Endothelial cell of umbilical vein (primary cell): Measurements from ENCODE around the gene B4GALT5. TPM values are rescaled to one million over a fixed set of nuclear protein-coding genes. Genes with fewer than 3 reads are reported as not detected.
A peak's percentile ranks its signal among the peaks of the same experiment; 100 is the strongest.

Source experiments
- BruUV-seq: library from RNA; stranded (reverse); fragments of 400-500 nt; replicated peaks from 2 replicates; lab custom pipeline; 2021; lab: Mats Ljungman, UMichigan
- CTCF ChIA-PET: fragments of 300-600, 350-600 bp; sonication (Branson Sonifier 250); formaldehyde crosslinking; loops from one replicate; lab custom pipeline; 2021; ENCODE audit warnings: antibody characterized with exemption, inconsistent platforms; lab: Charles Lee
- POLR2A ChIA-PET: fragments of 300-600, 350-600 bp; sonication (Branson Sonifier 250); formaldehyde crosslinking; loops from one replicate; lab custom pipeline; 2021; ENCODE audit warnings: antibody characterized with exemption, inconsistent platforms; lab: Charles Lee
- DNase-seq: peaks from one replicate; pipeline ENCODE4 v3.0.0-alpha.2; 2011; ENCODE audit warnings: low read depth, low spot score
- FAIRE-seq: peaks from 2 replicates; lab custom pipeline; 2011; peaks lifted over from hg19 to GRCh38; lab: Jason Lieb, UNC
- H2AFZ ChIP-seq: 2 replicates; pipeline ENCODE4 v1.6.0; 2012; ENCODE audit warnings: low read depth, low read length, control low read depth, inconsistent platforms
- H3K27ac ChIP-seq: 2 replicates; pipeline ENCODE4 v1.5.1; 2011; ENCODE audit warnings: low read depth, mild to moderate bottlenecking, control low read depth, low read length, moderate library complexity; ENCODE audit not compliant: insufficient read depth
- H3K27me3 ChIP-seq, 2 experiments: 2 replicates each; pipeline versions ENCODE4 v1.6.0 to v1.6.1; 2011; ENCODE audit warnings: low read length in 2 of 2, mixed read lengths in 1 of 2; ENCODE audit not compliant: control insufficient read depth in 2 of 2, insufficient read depth in 2 of 2
- H3K36me3 ChIP-seq, 2 experiments: 2 replicates in 1 of 2; 3 replicates in 1 of 2; pipeline ENCODE4 v1.5.1; 2011; ENCODE audit warnings: low read length in 2 of 2, mild to moderate bottlenecking in 1 of 2, moderate library complexity in 1 of 2; ENCODE audit not compliant: control insufficient read depth in 2 of 2, insufficient read depth in 2 of 2; ENCODE audit errors: extremely low read depth in 1 of 2
- H3K4me1 ChIP-seq: 3 replicates; pipeline ENCODE4 v1.5.1; 2011; ENCODE audit warnings: mild to moderate bottlenecking, low read length; ENCODE audit not compliant: control insufficient read depth, insufficient read depth; ENCODE audit errors: extremely low read depth
- H3K4me2 ChIP-seq: 2 replicates; pipeline ENCODE4 v1.6.1; 2011; ENCODE audit warnings: low read length, control low read depth, mixed read lengths; ENCODE audit not compliant: insufficient read depth
- H3K4me3 ChIP-seq, 3 experiments: fragments of 200-600 bp in 1 of 3; sonication (generic), shearing (Covaris generic) in 1 of 3; replicated peaks in 1 of 3; 2 replicates each; pipeline ENCODE4 v1.5.1; 2011 to 2016; ENCODE audit warnings: control low read depth in 3 of 3, low read length in 3 of 3, mild to moderate bottlenecking in 2 of 3, inconsistent platforms in 1 of 3, low read depth in 1 of 3, moderate library complexity in 1 of 3; ENCODE audit not compliant: insufficient read depth in 1 of 3
- H3K79me2 ChIP-seq: 2 replicates; pipeline ENCODE4 v1.6.0; 2012; ENCODE audit warnings: low read length, inconsistent platforms; ENCODE audit not compliant: control insufficient read depth, insufficient read depth
- H3K9ac ChIP-seq: replicated peaks from 2 replicates; pipeline ENCODE3; 2011; ENCODE audit warnings: low read length, control low read depth; ENCODE audit not compliant: insufficient read depth; ENCODE audit errors: extremely low read depth
- H3K9me1 ChIP-seq: replicated peaks from 3 replicates; pipeline ENCODE4 v1.6.0; 2011; ENCODE audit warnings: mild to moderate bottlenecking, low read length; ENCODE audit not compliant: control insufficient read depth, insufficient read depth; ENCODE audit errors: extremely low read depth
- H3K9me3 ChIP-seq: replicated peaks from 2 replicates; pipeline ENCODE4 v1.5.1; 2012; ENCODE audit warnings: low read length, inconsistent platforms; ENCODE audit not compliant: control insufficient read depth, insufficient read depth
- H4K20me1 ChIP-seq: replicated peaks from 2 replicates; pipeline ENCODE3; 2011; ENCODE audit warnings: mild to moderate bottlenecking, low read length; ENCODE audit not compliant: control insufficient read depth, insufficient read depth; ENCODE audit errors: extremely low read depth
- CTCF ChIP-seq, 2 donors: IDR thresholded peaks; 1 replicate in 1 of 2; 2 replicates in 1 of 2; pipeline ENCODE4 v1.5.1; 2011; ENCODE audit warnings: low read length in 2 of 2, mild to moderate bottlenecking in 2 of 2, moderate library complexity in 2 of 2, control low read depth in 1 of 2, inconsistent platforms in 1 of 2, low read depth in 1 of 2; ENCODE audit not compliant: insufficient read depth in 1 of 2; ENCODE audit errors: extremely low read depth in 1 of 2
- EZH2 ChIP-seq: IDR thresholded peaks from 2 replicates; pipeline ENCODE4 v1.6.1; 2012; ENCODE audit warnings: borderline replicate concordance, low read depth, mild to moderate bottlenecking, moderate library complexity, low read length, inconsistent platforms; ENCODE audit not compliant: severe bottlenecking
- FOS ChIP-seq: IDR thresholded peaks from 2 replicates; pipeline ENCODE4 v1.6.1; 2011; ENCODE audit warnings: mild to moderate bottlenecking, low read length, moderate library complexity, borderline replicate concordance; ENCODE audit not compliant: insufficient read depth
- GATA2 ChIP-seq: IDR thresholded peaks from 2 replicates; pipeline ENCODE4 v1.7.0; 2011; ENCODE audit warnings: low read depth, mild to moderate bottlenecking, moderate library complexity, mixed read lengths, low read length; ENCODE audit not compliant: insufficient read length, insufficient read depth
- JUN ChIP-seq: IDR thresholded peaks from 2 replicates; pipeline ENCODE4 v1.6.1; 2011; ENCODE audit warnings: borderline replicate concordance, low read depth; ENCODE audit not compliant: insufficient read length, insufficient read depth
- MYC ChIP-seq: IDR thresholded peaks from one replicate; pipeline ENCODE4 v1.6.1; 2011; ENCODE audit warnings: mild to moderate bottlenecking, low read depth, low read length
- POLR2A ChIP-seq: IDR thresholded peaks from 2 replicates; pipeline ENCODE4 v1.6.1; 2012; ENCODE audit warnings: low read depth, mild to moderate bottlenecking, control low read depth, low read length
- POLR2AphosphoS5 ChIP-seq: IDR thresholded peaks from 2 replicates; pipeline ENCODE4 v1.6.1; 2012; ENCODE audit warnings: low read depth, mild to moderate bottlenecking, control low read depth, low read length, moderate library complexity; ENCODE audit not compliant: insufficient read depth
- dilution Hi-C: fragments of 300-500 bp; cut with MboI; formaldehyde crosslinking; loops from one replicate; pipeline ENCODE4 v1.15.0; 2019; ENCODE audit warnings: low sequenced_read_pairs; ENCODE audit not compliant: extremely low pct_ligation_motif_present
- intact Hi-C: fragments of 100-400 bp; cut with micrococcal nuclease; formaldehyde crosslinking; loops from one replicate; pipeline ENCODE4 v1.10.0; 2022
- polyA plus RNA-seq, 4 experiments: library from polyadenylated mRNA; depleted of rRNA in 3 of 4; stranded (reverse) in 3 of 4; unstranded in 1 of 4; fragments of >200 nt; gene quantifications; 2 replicates each; pipeline versions ENCODE4 v1.2.1 to v1.2.3, GENCODE V29; 2011 to 2012; ENCODE audit warnings: missing spikeins in 1 of 4
- total RNA-seq: library from RNA; stranded (reverse); gene quantifications from 2 replicates; pipeline ENCODE4 v1.2.3, GENCODE V29; 2021

Gene B4GALT5
- total and polyA plus RNA-seq, 2 donors (not counting 3 experiments of a cell fraction or from before 2014, with no cell fraction given): 54.4 to 70.1 TPM

DNA sequence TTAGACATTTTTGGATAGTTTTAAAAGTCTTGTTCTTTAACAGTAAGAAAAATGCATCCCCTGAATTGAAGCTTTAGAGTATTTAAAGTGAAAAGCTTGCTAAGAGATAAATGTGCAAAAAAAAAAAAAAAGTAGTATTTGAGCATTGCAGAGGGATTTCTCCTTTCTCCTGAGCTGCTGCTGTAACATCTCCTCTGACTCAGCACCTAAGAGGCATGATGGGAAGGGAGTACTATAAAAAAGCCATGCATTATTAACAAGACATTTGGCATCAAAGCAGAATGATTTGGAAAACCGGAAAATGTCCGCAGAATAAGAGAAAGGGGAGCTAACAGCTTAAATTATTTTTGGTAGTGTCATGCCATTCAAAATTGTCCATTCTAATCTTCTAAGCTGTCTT lies 27.9 kb downstream of the B4GALT5 start:
- peaks cover 96% of the 10 kb centered on the region for H3K79me2 ChIP-seq
- H3K36me3 ChIP-seq: peaks cover 0 to 2% of the 10 kb centered on the region in 2 experiments
- dilution Hi-C loops (no loop called here), intact Hi-C loops (loop anchor here (1.0 kb wide), 1 partner anchor 24 kb away; no protein-coding TSS in a partner anchor)
- no peak overlapping the region for H3K27ac ChIP-seq
- FAIRE-seq: no peak
- TF ChIP-seq MYC (no peak), GATA2 (no peak), JUN (no peak), POLR2AphosphoS5 (no peak), FOS (peak; percentile 29), EZH2 (no peak), POLR2A (no peak), CTCF (IDR thresholded peaks at IDR 0.05; ENCODE audit: extremely low read depth in 1 of 2, insufficient read depth in 1 of 2, low read depth in 1 of 2, low read length in 2 of 2) (no peak)
- no peak for DNase-seq
- no TSS peak for BruUV-seq
- peak overlapping the region; percentile 10 for H3K4me2 ChIP-seq
- no peaks in the 10 kb centered on the region for H3K27me3 ChIP-seq
- no peak overlapping the region for H3K4me3 ChIP-seq
- CTCF ChIA-PET: interaction anchor here (0.7 to 2.2 kb wide), 9 partner anchors 11 to 386 kb away, joined by 3 to 12 read pairs (median 3); no protein-coding TSS in a partner anchor
- no peak overlapping the region for H3K9ac ChIP-seq
- no peaks in the 10 kb centered on the region for H3K9me1 ChIP-seq
- H3K4me1 ChIP-seq: peaks cover 14% of the 10 kb centered on the region
- POLR2A ChIA-PET: no interaction called here
- no peaks in the 10 kb centered on the region for H3K9me3 ChIP-seq
- H2AFZ ChIP-seq: no peak overlapping the region
- H4K20me1 ChIP-seq: no peaks in the 10 kb centered on the region
